OCI-LY7 (cell line): ENCODE measurements around the gene PMP22. TPM values are rescaled to one million over a fixed set of nuclear protein-coding genes. Genes with fewer than 3 reads are reported as not detected.

Source experiments
- BruUV-seq: library from RNA; stranded (reverse); fragments of 400-500 nt; replicated peaks from 2 replicates; lab custom pipeline; 2021; lab: Mats Ljungman, UMichigan
- CTCF ChIA-PET: fragments of 300-600 bp; sonication (Branson Sonifier 250); formaldehyde crosslinking; loops from one replicate; lab custom pipeline; 2022; ENCODE audit warnings: antibody characterized with exemption; ENCODE audit not compliant: unreplicated experiment; lab: Charles Lee
- POLR2A ChIA-PET: fragments of 300-600 bp; sonication (Branson Sonifier 250); formaldehyde crosslinking; loops from one replicate; lab custom pipeline; 2022; ENCODE audit warnings: antibody characterized with exemption; lab: Charles Lee
- DNase-seq: peaks from one replicate; pipeline ENCODE4 v3.0.0-alpha.2; 2015; ENCODE audit warnings: low spot score
- H2AFZ ChIP-seq: fragments of 200-600 bp; sonication (generic), shearing (Covaris generic); 2 replicates; pipeline ENCODE4 v1.6.1; 2014; ENCODE audit warnings: mild to moderate bottlenecking, antibody characterized with exemption, low read length, moderate library complexity
- H3K27ac ChIP-seq: fragments of 200-600 bp; sonication (generic); 2 replicates; pipeline ENCODE4 v1.5.1; 2014; ENCODE audit warnings: mixed run types, low read depth, mild to moderate bottlenecking, moderate library complexity, low read length, inconsistent platforms; ENCODE audit not compliant: poor library complexity, severe bottlenecking
- H3K36me3 ChIP-seq: fragments of 200-600 bp; sonication (generic); 2 replicates; pipeline ENCODE4 v1.6.1; 2014; ENCODE audit warnings: mild to moderate bottlenecking, antibody characterized with exemption, low read length, moderate library complexity, mixed read lengths; ENCODE audit not compliant: insufficient read depth
- H3K4me1 ChIP-seq: fragments of 200-600 bp; sonication (generic); 2 replicates; pipeline ENCODE4 v1.5.1; 2014; ENCODE audit warnings: mild to moderate bottlenecking, low read length; ENCODE audit not compliant: insufficient read depth, poor library complexity, severe bottlenecking
- H3K4me2 ChIP-seq: fragments of 200-600 bp; sonication (generic); 2 replicates; pipeline ENCODE4 v1.6.1; 2014; ENCODE audit warnings: mild to moderate bottlenecking, low read length
- H3K4me3 ChIP-seq: fragments of 200-600 bp; sonication (generic); 2 replicates; pipeline ENCODE4 v1.5.1; 2014; ENCODE audit warnings: mild to moderate bottlenecking, low read depth, low read length; ENCODE audit not compliant: poor library complexity, severe bottlenecking
- H3K79me2 ChIP-seq: fragments of 200-600 bp; sonication (generic); 2 replicates; pipeline ENCODE4 v1.6.1; 2016; ENCODE audit warnings: low read depth, mild to moderate bottlenecking, low read length, moderate library complexity, mixed read lengths; ENCODE audit not compliant: insufficient read depth
- H3K9me2 ChIP-seq: fragments of 200-600 bp; sonication (generic); 2 replicates; pipeline ENCODE4 v1.6.1; 2016; ENCODE audit warnings: mild to moderate bottlenecking, low read length, mixed read lengths; ENCODE audit not compliant: insufficient read depth
- H3K9me3 ChIP-seq: fragments of 200-600 bp; sonication (generic); 2 replicates; pipeline ENCODE4 v1.6.1; 2014; ENCODE audit warnings: mild to moderate bottlenecking, mixed run types, low read length, mixed read lengths
- H4K20me1 ChIP-seq: fragments of 200-600 bp; sonication (generic); 2 replicates; pipeline ENCODE4 v1.6.1; 2014; ENCODE audit warnings: mild to moderate bottlenecking, antibody characterized with exemption, low read length, moderate library complexity, mixed read lengths; ENCODE audit not compliant: insufficient read depth
- EZH2phosphoT487 ChIP-seq: fragments of 200-600 bp; sonication (generic); IDR thresholded peaks from 2 replicates; pipeline ENCODE4 v1.6.1; 2018; ENCODE audit warnings: low read depth, borderline replicate concordance, mild to moderate bottlenecking, mixed run types, antibody characterized with exemption, low read length, moderate library complexity, mixed read lengths
- intact Hi-C: fragments of 100-400 bp; cut with micrococcal nuclease; formaldehyde crosslinking; loops from one replicate; pipeline ENCODE4 v1.10.0; 2022; ENCODE audit not compliant: unreplicated experiment
- total RNA-seq, 2 experiments: library from RNA; depleted of rRNA in 1 of 2; stranded (reverse); fragments of >200 nt in 1 of 2; shearing (Covaris generic) in 1 of 2; gene quantifications; 2 replicates each; pipeline ENCODE4 v1.2.3, GENCODE V29; 2014 to 2022
- TF ChIP-seq, protein P1 (sequence below): fragments of 200-600 bp; sonication (generic); conservative IDR thresholded peaks from 2 replicates; pipeline ENCODE4 v1.5.1; 2014; ENCODE audit warnings: mild to moderate bottlenecking, antibody characterized with exemption, low read length, moderate library complexity, mixed read lengths

PMP22 gene
- total RNA-seq, 2 experiments from 2014 or later, result not detected

DNA sequence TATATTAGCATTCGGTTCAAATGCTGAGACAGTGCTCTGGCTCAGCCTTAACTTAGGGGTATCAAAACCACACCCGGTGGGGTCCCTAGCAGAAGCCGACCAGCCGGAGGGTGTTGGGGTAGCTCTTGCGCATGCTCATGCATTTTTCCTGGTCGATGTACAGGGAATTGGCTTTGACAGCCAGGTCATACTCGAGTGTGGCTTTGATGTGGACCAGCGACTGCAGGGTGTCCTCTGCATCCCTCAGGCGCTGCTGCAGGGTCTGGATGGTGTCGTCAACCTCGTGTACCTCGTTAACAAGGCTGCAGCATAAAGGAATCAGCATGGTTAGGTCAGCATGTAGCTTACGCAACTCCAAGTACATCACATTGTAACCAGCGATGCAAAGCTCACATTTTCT, 38.7 kb upstream of the PMP22 start:
- intact Hi-C loops, result no loop called here
- TF ChIP-seq, protein P1, sequence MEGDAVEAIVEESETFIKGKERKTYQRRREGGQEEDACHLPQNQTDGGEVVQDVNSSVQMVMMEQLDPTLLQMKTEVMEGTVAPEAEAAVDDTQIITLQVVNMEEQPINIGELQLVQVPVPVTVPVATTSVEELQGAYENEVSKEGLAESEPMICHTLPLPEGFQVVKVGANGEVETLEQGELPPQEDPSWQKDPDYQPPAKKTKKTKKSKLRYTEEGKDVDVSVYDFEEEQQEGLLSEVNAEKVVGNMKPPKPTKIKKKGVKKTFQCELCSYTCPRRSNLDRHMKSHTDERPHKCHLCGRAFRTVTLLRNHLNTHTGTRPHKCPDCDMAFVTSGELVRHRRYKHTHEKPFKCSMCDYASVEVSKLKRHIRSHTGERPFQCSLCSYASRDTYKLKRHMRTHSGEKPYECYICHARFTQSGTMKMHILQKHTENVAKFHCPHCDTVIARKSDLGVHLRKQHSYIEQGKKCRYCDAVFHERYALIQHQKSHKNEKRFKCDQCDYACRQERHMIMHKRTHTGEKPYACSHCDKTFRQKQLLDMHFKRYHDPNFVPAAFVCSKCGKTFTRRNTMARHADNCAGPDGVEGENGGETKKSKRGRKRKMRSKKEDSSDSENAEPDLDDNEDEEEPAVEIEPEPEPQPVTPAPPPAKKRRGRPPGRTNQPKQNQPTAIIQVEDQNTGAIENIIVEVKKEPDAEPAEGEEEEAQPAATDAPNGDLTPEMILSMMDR, result no peak
- TF ChIP-seq EZH2phosphoT487, result no peak

GRCh38 chr17:15303268-15303667, 38.1 kb upstream of the PMP22 start:
- ChIA-PET POLR2A (no interaction called here), CTCF (no interaction called here)
- Histone ChIP-seq H2AFZ (no peak overlapping the region), H4K20me1 (no peaks in the 10 kb centered on the region), H3K4me3 (no peak overlapping the region), H3K9me3 (no peaks in the 10 kb centered on the region), H3K4me1 (no peaks in the 10 kb centered on the region), H3K79me2 (no peaks in the 10 kb centered on the region), H3K4me2 (no peak overlapping the region), H3K9me2 (no peaks in the 10 kb centered on the region), H3K36me3 (no peaks in the 10 kb centered on the region), H3K27ac (no peak overlapping the region)
- no peak for TF ChIP-seq EZH2phosphoT487
- TF ChIP-seq, protein P1, result no peak
- DNase-seq, result no peak
- no TSS peak for BruUV-seq
- intact Hi-C loops, result no loop called here

More for the DNA sequence above, 38.7 kb upstream of the PMP22 start:
- Histone ChIP-seq H3K27ac (no peak overlapping the region), H3K4me2 (no peak overlapping the region), H3K4me3 (no peak overlapping the region), H4K20me1 (no peaks in the 10 kb centered on the region), H3K36me3 (no peaks in the 10 kb centered on the region), H3K9me3 (no peaks in the 10 kb centered on the region), H3K79me2 (no peaks in the 10 kb centered on the region), H2AFZ (no peak overlapping the region), H3K4me1 (no peaks in the 10 kb centered on the region), H3K9me2 (no peaks in the 10 kb centered on the region)
- CTCF ChIA-PET, result no interaction called here
- no peak for DNase-seq
- POLR2A ChIA-PET, result no interaction called here
- no TSS peak for BruUV-seq

DNA sequence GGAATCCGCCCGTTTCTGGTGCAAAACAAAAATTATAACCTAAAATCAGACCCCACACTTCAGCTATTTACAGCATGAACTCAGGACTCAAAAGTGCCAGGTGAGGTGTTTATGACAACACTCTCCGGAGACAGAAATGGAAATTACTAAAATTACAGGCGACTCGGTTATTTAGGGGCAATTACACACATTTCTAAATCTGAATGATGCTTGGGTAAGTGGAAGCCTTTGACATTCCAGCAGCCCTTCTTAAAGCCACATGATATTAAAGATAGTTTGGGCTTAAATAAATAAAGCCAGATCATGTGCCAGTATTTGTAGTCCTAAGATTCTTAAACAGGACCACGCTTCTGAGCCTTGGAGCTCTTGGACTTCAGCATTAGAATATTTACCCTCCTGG, 36.7 kb upstream of the PMP22 start:
- Histone ChIP-seq H3K9me3 (no peaks in the 10 kb centered on the region), H3K27ac (no peak overlapping the region), H3K4me1 (no peaks in the 10 kb centered on the region), H3K4me3 (no peak overlapping the region), H2AFZ (no peak overlapping the region), H3K4me2 (no peak overlapping the region), H3K9me2 (no peaks in the 10 kb centered on the region), H3K79me2 (no peaks in the 10 kb centered on the region), H3K36me3 (no peaks in the 10 kb centered on the region), H4K20me1 (no peaks in the 10 kb centered on the region)
- DNase-seq, result no peak
- POLR2A ChIA-PET, result no interaction called here
- no peak for TF ChIP-seq EZH2phosphoT487
- TF ChIP-seq, protein P1, result no peak
- CTCF ChIA-PET, result no interaction called here
- intact Hi-C loops, result no loop called here
- no TSS peak for BruUV-seq
